ENCODE measurements around the gene PLCL1.

The PLCL1 gene

GRCh38 chr2:197858607-197859140 lies 54.3 kb downstream of the PLCL1 start:
- TF ChIP-seq FOXP2 (optimal IDR thresholded peaks at IDR 0.05; ENCODE audit: borderline replicate concordance, extremely low read depth, extremely low read length, insufficient read depth) (no peak), POLR2AphosphoS5 (IDR thresholded peaks at IDR 0.05; ENCODE audit: low read depth, low read length) (no peak), TAF1 (IDR thresholded peaks at IDR 0.05; ENCODE audit: borderline replicate concordance, insufficient read depth, low read length) (no peak), SIN3A (IDR thresholded peaks at IDR 0.05; ENCODE audit: borderline replicate concordance, insufficient read depth, low read length) (no peak), REST (IDR thresholded peaks at IDR 0.05; ENCODE audit: insufficient read depth in 1 of 2, low read depth in 2 of 2, low read length in 2 of 2) (no peak)

- no peak for TF ChIP-seq FOXP2 (optimal IDR thresholded peaks at IDR 0.05; ENCODE audit: borderline replicate concordance, extremely low read depth, extremely low read length, insufficient read depth)
- no peak for TF ChIP-seq TAF1 (IDR thresholded peaks at IDR 0.05; ENCODE audit: borderline replicate concordance, insufficient read depth, low read length)
- no peak for TF ChIP-seq SIN3A (IDR thresholded peaks at IDR 0.05; ENCODE audit: borderline replicate concordance, insufficient read depth, low read length)
- TF ChIP-seq POLR2AphosphoS5 (IDR thresholded peaks at IDR 0.05; ENCODE audit: low read depth, low read length) = no peak
- no peak for TF ChIP-seq REST (IDR thresholded peaks at IDR 0.05; ENCODE audit: insufficient read depth in 1 of 2, low read depth in 2 of 2, low read length in 2 of 2)
These were observed 58.0 kb downstream of the PLCL1 start for GRCh38 chr2:197862246-197862955.

GRCh38 chr2:197863744-197864143 lies 59.4 kb downstream of the PLCL1 start:
- TF ChIP-seq TAF1 (IDR thresholded peaks at IDR 0.05; ENCODE audit: borderline replicate concordance, insufficient read depth, low read length) (no peak), SIN3A (IDR thresholded peaks at IDR 0.05; ENCODE audit: borderline replicate concordance, insufficient read depth, low read length) (no peak), REST (IDR thresholded peaks at IDR 0.05; ENCODE audit: insufficient read depth in 1 of 2, low read depth in 2 of 2, low read length in 2 of 2) (no peak), POLR2AphosphoS5 (IDR thresholded peaks at IDR 0.05; ENCODE audit: low read depth, low read length) (no peak), FOXP2 (optimal IDR thresholded peaks at IDR 0.05; ENCODE audit: borderline replicate concordance, extremely low read depth, extremely low read length, insufficient read depth) (no peak)

- TF ChIP-seq REST (IDR thresholded peaks at IDR 0.05; ENCODE audit: insufficient read depth in 1 of 2, low read depth in 2 of 2, low read length in 2 of 2) (no peak), POLR2AphosphoS5 (IDR thresholded peaks at IDR 0.05; ENCODE audit: low read depth, low read length) (no peak), FOXP2 (optimal IDR thresholded peaks at IDR 0.05; ENCODE audit: borderline replicate concordance, extremely low read depth, extremely low read length, insufficient read depth) (no peak), TAF1 (IDR thresholded peaks at IDR 0.05; ENCODE audit: borderline replicate concordance, insufficient read depth, low read length) (no peak), SIN3A (IDR thresholded peaks at IDR 0.05; ENCODE audit: borderline replicate concordance, insufficient read depth, low read length) (no peak)
These were observed 62.1 kb downstream of the PLCL1 start for GRCh38 chr2:197866455-197866854.

All from PFSK-1 (cell line).